ACC112 (cell line): ENCODE data around the gene TMEM151A.

Experiments used
- H2AFZ ChIP-seq: fragments of 200-600 bp; sonication (generic); one replicate; pipeline ENCODE4 v1.6.0; 2017; ENCODE audit warnings: antibody characterized with exemption, low read length; ENCODE audit not compliant: unreplicated experiment
- H3K27ac ChIP-seq: fragments of 200-600 bp; sonication (generic); 2 replicates; pipeline ENCODE4 v1.5.1; 2014; ENCODE audit warnings: low read depth, mild to moderate bottlenecking, antibody characterized with exemption, low read length, moderate library complexity
- H3K27me3 ChIP-seq: fragments of 200-600 bp; sonication (generic); 2 replicates; pipeline ENCODE4 v1.6.1; 2014; ENCODE audit warnings: mild to moderate bottlenecking, antibody characterized with exemption, low read length, moderate library complexity, mixed read lengths; ENCODE audit not compliant: insufficient read depth
- H3K36me3 ChIP-seq: fragments of 200-600 bp; sonication (generic); 2 replicates; pipeline ENCODE4 v1.6.1; 2016; ENCODE audit warnings: mild to moderate bottlenecking, antibody characterized with exemption, low read length, moderate library complexity, mixed read lengths; ENCODE audit not compliant: insufficient read depth
- H3K4me1 ChIP-seq: fragments of 200-600 bp; sonication (generic); one replicate; pipeline ENCODE4 v1.6.1; 2016; ENCODE audit warnings: low read length, mixed read lengths; ENCODE audit not compliant: insufficient read depth, unreplicated experiment, control insufficient read depth
- H3K4me3 ChIP-seq: fragments of 200-600 bp; sonication (generic); 2 replicates; pipeline ENCODE4 v1.5.1; 2014; ENCODE audit warnings: mild to moderate bottlenecking, low read depth, low read length
- H3K79me2 ChIP-seq: fragments of 200-600 bp; sonication (generic); one replicate; pipeline ENCODE4 v1.6.0; 2016; ENCODE audit warnings: low read length; ENCODE audit not compliant: control insufficient read depth, unreplicated experiment, insufficient read depth

Gene TMEM151A

GRCh38 chr11:66259956-66260355 lies 31.7 kb upstream of the TMEM151A start:
- peaks cover 3% of the 10 kb centered on the region; the same call in 1 of the 2 replicates for H3K36me3 ChIP-seq
- no peaks in the 10 kb centered on the region for H3K4me1 ChIP-seq
- H3K27ac ChIP-seq: no peak overlapping the region
- H2AFZ ChIP-seq: no peak overlapping the region
- H3K79me2 ChIP-seq: no peaks in the 10 kb centered on the region
- H3K4me3 ChIP-seq: no peak overlapping the region
- no peaks in the 10 kb centered on the region for H3K27me3 ChIP-seq

DNA sequence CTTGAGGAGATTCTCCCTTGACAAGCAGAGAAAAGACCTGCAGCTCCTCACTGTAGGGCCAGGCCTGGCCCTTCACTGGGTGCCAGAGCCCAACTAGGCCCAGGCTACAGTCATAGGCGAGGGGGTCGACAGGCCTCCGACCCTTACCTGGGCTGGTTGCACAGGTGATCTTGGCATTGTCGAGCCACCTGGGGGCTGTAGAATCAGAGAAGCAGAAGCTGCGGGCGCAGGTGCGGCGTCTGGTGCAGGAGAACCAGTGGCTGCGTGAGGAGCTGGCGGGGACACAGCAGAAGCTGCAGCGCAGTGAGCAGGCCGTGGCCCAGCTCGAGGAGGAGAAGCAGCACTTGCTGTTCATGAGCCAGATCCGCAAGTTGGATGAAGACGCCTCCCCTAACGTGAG lies 30.1 kb upstream of the TMEM151A start:
- Histone ChIP-seq H3K36me3 (peaks cover 3% of the 10 kb centered on the region; the same call in 1 of the 2 replicates), H3K4me1 (no peaks in the 10 kb centered on the region), H3K4me3 (no peak overlapping the region), H3K27ac (no peak overlapping the region), H2AFZ (no peak overlapping the region), H3K79me2 (no peaks in the 10 kb centered on the region), H3K27me3 (no peaks in the 10 kb centered on the region)

DNA sequence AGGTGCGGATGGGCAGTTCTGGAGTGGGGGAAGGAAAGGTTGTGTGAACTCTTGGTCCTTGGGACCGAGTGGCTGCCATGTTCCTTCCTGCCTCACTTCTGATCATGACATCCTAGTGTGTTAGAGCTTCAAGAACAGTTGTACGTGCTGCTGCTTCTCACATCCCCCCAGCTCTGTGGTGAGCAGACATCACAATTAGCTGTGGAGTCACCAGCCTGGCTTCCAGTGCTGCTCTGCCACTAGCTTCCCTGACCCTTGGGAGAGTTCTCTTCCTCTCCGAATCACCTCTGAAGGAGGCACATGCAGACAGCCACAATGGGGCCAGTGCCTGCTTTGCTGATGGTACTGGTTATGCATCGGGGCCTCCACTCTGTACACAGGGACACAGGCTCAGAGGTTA lies 29.5 kb upstream of the TMEM151A start:
- Histone ChIP-seq H3K36me3 (peaks cover 3% of the 10 kb centered on the region; the same call in 1 of the 2 replicates), H3K27ac (no peak overlapping the region), H3K27me3 (no peaks in the 10 kb centered on the region), H3K4me1 (no peaks in the 10 kb centered on the region), H3K4me3 (no peak overlapping the region), H3K79me2 (no peaks in the 10 kb centered on the region), H2AFZ (no peak overlapping the region)

- Histone ChIP-seq H3K4me1 (no peaks in the 10 kb centered on the region), H3K27me3 (no peaks in the 10 kb centered on the region), H3K79me2 (no peaks in the 10 kb centered on the region), H3K36me3 (peaks cover 3% of the 10 kb centered on the region; the same call in 1 of the 2 replicates), H2AFZ (no peak overlapping the region), H3K27ac (no peak overlapping the region), H3K4me3 (no peak overlapping the region)
These were observed 29.0 kb upstream of the TMEM151A start for GRCh38 chr11:66262696-66263095.

DNA sequence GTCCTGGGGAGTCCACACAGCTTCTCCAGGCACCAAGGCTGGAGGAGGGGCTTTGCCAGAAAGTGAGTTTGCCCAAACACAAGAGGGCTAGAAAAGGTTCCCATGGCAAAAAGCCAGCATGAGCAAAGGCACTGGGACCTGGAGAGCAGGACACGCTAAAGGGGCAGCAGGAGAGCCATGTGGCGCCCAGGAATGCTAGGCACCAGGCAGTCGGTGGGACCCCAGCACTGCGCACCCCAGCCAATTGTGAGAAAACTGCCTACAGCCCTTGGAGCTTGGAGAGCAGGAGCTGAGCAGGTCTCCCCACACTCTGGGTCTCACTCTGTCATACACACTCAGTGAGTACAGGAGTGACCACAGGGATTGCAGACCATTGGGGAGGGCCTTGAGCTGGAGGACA lies 28.5 kb upstream of the TMEM151A start:
- Histone ChIP-seq H2AFZ (no peak overlapping the region), H3K27ac (no peak overlapping the region), H3K79me2 (no peaks in the 10 kb centered on the region), H3K4me1 (no peaks in the 10 kb centered on the region), H3K27me3 (no peaks in the 10 kb centered on the region), H3K4me3 (no peak overlapping the region), H3K36me3 (peaks cover 3% of the 10 kb centered on the region; the same call in 1 of the 2 replicates)

DNA sequence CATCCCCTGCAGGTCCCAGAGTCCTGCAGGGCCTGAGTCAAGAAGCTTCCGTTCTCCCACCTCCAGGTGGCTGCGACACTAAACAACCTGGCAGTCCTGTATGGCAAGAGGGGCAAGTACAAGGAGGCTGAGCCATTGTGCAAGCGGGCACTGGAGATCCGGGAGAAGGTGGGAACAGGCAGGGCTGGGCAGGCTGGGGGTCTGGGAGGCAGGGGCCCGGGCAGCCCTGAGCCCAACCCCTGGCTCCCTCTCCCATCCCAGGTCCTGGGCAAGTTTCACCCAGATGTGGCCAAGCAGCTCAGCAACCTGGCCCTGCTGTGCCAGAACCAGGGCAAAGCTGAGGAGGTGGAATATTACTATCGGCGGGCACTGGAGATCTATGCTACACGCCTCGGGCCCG lies 27.9 kb upstream of the TMEM151A start:
- Histone ChIP-seq H3K79me2 (peaks cover 1% of the 10 kb centered on the region), H3K4me3 (no peak overlapping the region), H3K36me3 (peaks cover 3% of the 10 kb centered on the region; the same call in 1 of the 2 replicates), H3K4me1 (no peaks in the 10 kb centered on the region), H2AFZ (no peak overlapping the region), H3K27me3 (no peaks in the 10 kb centered on the region), H3K27ac (no peak overlapping the region)

- Histone ChIP-seq H3K36me3 (peaks cover 3% of the 10 kb centered on the region; the same call in 1 of the 2 replicates), H3K79me2 (peaks cover 7% of the 10 kb centered on the region), H3K4me1 (peaks cover under 1% of the 10 kb centered on the region), H3K27me3 (no peaks in the 10 kb centered on the region), H2AFZ (no peak overlapping the region), H3K4me3 (no peak overlapping the region), H3K27ac (no peak overlapping the region)
These were observed 27.3 kb upstream of the TMEM151A start for GRCh38 chr11:66264383-66264782.

GRCh38 chr11:66264914-66265313 lies 26.8 kb upstream of the TMEM151A start:
- Histone ChIP-seq H3K79me2 (peaks cover 13% of the 10 kb centered on the region), H2AFZ (no peak overlapping the region), H3K36me3 (no peaks in the 10 kb centered on the region; the same call in 1 of the 2 replicates)

GRCh38 chr11:66265531-66266377 lies 25.9 kb upstream of the TMEM151A start:
- peaks cover 21% of the 10 kb centered on the region for H3K79me2 ChIP-seq
- no peaks in the 10 kb centered on the region; the same call in 1 of the 2 replicates for H3K36me3 ChIP-seq
- no peaks in the 10 kb centered on the region for H3K27me3 ChIP-seq
- peaks cover 8% of the 10 kb centered on the region for H3K4me1 ChIP-seq
- no peak overlapping the region for H3K27ac ChIP-seq
- no peak overlapping the region for H3K4me3 ChIP-seq
- no peak overlapping the region for H2AFZ ChIP-seq

More at GRCh38 chr11:66264914-66265313, 26.8 kb upstream of the TMEM151A start:
- H3K27ac ChIP-seq: no peak overlapping the region
- H3K4me1 ChIP-seq: peaks cover 6% of the 10 kb centered on the region
- no peaks in the 10 kb centered on the region for H3K27me3 ChIP-seq
- no peak overlapping the region for H3K4me3 ChIP-seq

GRCh38 chr11:66266378-66267038 lies 25.2 kb upstream of the TMEM151A start:
- Histone ChIP-seq H3K36me3 (no peaks in the 10 kb centered on the region; the same call in 1 of the 2 replicates), H3K79me2 (peaks cover 23% of the 10 kb centered on the region), H3K27ac (no peak overlapping the region), H2AFZ (no peak overlapping the region), H3K4me3 (peak overlapping the region; percentile 95; the same call in 1 of the 2 replicates), H3K4me1 (peaks cover 8% of the 10 kb centered on the region), H3K27me3 (no peaks in the 10 kb centered on the region)
